CD4-positive, alpha-beta T cell treated with Interleukin-2 at 100 ng/mL for 4 hours (primary cell): ENCODE measurements around the gene NRP2.

Experiments
- DNase-seq: peaks from one replicate; pipeline ENCODE4 v3.0.0-alpha.2; 2020; ENCODE audit warnings: low spot score

NRP2 gene

DNA sequence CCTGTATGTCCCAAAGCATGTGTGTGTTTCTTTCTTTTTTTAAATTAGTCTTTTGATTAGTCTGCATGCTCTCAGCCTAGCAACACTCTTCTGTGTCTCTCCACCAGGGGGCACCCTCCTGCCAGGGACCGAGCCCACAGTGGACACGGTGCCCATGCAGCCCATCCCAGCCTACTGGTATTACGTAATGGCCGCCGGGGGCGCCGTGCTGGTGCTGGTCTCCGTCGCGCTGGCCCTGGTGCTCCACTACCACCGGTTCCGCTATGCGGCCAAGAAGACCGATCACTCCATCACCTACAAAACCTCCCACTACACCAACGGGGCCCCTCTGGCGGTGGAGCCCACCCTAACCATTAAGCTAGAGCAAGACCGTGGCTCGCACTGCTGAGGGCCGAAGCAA is 93.8 kb downstream of the NRP2 start:
- DNase-seq = no peak

DNA sequence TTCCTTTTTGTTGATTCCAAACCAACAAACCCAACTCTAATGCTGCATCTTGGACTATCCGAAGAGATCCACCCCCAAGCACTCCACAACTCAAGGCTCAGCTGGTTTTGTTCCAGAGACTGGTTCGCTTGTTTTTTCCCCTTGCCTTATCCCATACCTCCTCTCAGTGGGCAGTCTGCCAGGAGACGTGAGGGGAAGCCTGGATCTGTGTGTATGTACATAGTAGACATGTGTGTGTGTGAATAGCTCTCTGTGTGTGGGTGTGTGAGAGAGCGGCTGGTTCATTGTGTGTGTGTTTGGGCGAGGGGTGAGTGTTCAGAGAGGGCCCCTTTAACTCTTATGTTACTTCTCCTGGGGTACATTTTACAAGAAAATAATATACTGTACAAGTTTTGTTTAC is 94.4 kb downstream of the NRP2 start:
- DNase-seq = no peak

DNA sequence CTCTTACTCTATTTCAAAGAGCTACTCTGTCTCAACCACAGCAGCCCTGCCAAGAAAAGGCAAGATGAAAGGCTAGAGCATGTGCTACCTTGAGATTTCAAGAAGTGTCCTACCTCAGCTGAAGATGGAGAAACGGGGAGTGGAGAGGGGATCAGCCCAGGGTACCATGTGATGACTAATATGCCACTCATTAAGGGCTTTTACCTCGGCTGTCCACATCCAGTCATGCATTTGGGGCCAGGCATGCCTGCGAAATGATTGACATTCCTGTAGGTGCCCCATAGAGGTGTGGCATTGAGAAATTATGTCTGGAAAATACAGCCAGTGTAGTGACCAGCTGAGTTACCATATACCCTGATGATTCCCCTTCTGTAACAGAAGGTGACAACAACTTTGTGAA is 96.1 kb downstream of the NRP2 start:
- DNase-seq = no peak

GRCh38 chr2:205780645-205781044 is 98.3 kb downstream of the NRP2 start:
- no peak for DNase-seq

- DNase-seq = no peak
These were observed 99.1 kb downstream of the NRP2 start for GRCh38 chr2:205781244-205781931.

DNA sequence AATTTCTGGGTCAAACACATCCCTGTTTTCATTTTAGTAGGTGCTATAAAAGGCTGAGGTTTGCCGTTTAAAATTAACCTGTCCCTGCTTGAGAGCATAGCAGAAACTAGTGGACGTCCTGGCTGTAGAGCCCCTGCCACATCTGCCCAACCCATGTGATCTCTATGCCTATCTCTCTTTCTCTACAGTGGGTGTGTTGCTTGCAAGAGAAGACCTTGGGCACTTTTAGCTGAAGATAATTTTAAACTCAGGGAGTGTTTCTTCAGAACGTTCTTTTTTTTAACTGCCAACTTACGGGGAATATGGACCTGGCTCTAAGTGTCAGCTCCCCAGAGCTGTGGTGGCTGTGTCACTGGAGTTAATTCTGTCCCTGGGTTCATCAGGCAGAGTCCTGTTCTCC is 100.6 kb downstream of the NRP2 start:
- DNase-seq = no peak

GRCh38 chr2:205783872-205784499 is 101.7 kb downstream of the NRP2 start:
- no peak for DNase-seq

- DNase-seq = no peak
These were observed 103.4 kb downstream of the NRP2 start for GRCh38 chr2:205785507-205786260.

DNA sequence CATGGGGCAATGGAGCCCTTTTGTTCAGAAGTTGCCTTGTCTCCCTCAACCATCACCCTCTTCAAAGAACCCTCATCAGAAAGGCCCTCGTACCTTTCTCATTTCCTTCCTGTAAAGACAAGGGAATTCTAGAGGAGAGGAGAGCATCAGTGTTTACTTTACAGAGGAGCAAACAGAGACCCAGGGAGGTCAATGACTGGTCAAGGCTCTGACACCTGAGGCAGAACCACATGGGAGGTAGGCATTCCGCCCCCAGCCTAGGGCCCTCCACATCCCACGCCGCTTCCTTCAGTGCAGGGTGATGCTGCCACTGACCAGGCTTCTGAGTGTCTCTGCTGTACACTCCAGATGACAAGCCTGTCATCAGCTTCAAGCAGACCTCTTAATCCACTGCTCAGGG is 104.7 kb downstream of the NRP2 start:
- DNase-seq = no peak

- no peak for DNase-seq
These were observed 105.5 kb downstream of the NRP2 start for GRCh38 chr2:205787761-205788160.

GRCh38 chr2:205789906-205790305 is 107.6 kb downstream of the NRP2 start:
- no peak for DNase-seq

DNA sequence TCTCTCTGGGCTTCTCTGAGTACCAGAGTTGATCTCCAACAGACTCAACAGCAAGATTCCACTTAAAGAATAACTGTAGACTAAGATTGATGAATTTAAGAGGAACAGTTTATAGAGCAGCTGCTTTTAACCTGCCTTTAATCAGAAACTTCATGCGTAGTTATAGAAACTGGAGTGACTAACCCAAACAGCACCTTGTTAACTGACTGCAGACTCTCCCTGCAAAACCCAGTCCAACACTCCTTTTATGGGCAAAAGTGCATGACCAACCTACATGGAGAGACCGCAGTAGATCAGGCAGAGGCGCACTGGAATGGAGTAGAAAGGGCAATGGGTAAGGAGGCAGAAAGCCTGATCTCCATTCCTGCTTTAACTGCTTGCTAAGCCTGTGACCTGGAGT is 110.6 kb downstream of the NRP2 start:
- DNase-seq = no peak

- no peak for DNase-seq
These were observed 114.6 kb downstream of the NRP2 start for GRCh38 chr2:205796805-205797313.

DNA sequence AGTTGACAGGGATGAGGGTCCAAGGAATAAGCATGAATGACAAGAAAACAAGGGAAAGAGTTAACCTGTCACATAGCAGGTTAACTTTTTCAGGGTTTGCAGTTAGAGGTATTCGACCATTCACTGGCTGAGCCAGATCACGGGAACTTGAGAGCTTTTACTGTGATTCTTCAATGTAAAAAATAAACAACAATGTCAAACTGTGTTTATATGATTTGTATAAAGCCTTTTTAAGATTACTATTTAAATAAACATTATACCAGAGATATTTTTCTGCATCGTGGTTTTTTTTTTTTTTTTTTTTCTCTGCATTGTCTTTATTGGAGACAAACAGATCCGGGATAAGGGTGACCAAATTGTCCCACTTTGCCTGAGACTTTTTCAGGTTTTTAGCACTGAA is 115.6 kb downstream of the NRP2 start:
- DNase-seq = no peak

DNA sequence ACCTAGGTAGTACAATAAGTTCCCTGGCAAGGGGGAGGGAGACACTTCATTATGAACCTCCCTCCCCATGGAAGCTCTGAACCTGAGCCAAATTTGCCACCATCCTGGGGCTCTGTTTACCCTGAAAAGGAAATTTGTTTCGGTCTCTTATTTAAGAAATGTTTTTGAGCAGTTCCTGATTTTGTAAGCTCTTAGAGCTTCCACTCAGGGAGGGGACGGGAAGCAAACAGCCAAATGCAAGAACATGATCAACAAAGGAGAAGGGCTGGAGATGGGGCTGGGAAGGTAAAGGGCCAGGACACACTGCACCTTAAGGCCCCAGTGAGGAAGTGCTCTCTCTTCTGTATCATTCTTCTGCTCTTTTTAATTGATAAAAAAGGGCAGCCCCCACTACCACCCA is 117.9 kb downstream of the NRP2 start:
- no peak for DNase-seq

DNA sequence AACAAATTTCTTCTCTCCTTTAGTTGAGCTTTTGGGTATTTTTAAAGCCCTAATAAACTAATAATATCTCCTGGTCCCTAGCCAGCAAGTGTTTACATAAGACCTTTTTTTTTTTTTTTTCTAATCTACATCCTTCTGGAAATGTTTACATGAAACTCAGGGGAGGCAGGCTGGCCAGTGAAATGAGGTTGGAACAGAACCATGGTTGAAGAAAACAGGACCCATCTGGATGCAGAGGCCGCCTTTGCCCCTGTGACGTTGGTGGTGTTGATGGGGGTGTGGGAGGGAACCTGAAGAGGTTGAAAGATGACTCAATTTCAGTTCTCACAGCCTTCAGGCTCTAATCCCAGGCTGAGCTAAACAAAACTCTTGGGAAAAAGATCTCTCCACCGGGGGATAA is 118.5 kb downstream of the NRP2 start:
- no peak for DNase-seq

- no peak for DNase-seq
These were observed 119.8 kb downstream of the NRP2 start for GRCh38 chr2:205802065-205802464.

- no peak for DNase-seq
These were observed 120.6 kb downstream of the NRP2 start for GRCh38 chr2:205802941-205803340.

DNA sequence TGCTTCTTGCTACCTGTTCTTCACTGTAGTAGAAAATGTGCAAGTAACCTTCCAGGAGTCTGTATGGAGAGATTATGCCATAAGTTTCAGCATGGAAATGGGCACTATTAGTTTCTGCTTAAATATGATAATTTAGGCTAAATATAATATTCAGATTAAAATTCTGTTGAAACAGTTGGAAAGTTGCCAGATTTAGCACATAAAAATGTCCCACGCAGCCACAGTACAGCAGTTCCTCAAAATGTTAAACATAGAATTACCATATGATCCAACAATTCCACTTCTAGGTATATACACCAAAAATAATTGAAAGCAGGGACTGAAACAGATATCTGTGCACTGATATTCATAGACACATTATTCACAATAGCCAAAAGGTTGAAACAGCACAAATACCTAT is 121.2 kb downstream of the NRP2 start:
- DNase-seq = no peak

- DNase-seq = no peak
These were observed 122.8 kb downstream of the NRP2 start for GRCh38 chr2:205805136-205805535.

DNA sequence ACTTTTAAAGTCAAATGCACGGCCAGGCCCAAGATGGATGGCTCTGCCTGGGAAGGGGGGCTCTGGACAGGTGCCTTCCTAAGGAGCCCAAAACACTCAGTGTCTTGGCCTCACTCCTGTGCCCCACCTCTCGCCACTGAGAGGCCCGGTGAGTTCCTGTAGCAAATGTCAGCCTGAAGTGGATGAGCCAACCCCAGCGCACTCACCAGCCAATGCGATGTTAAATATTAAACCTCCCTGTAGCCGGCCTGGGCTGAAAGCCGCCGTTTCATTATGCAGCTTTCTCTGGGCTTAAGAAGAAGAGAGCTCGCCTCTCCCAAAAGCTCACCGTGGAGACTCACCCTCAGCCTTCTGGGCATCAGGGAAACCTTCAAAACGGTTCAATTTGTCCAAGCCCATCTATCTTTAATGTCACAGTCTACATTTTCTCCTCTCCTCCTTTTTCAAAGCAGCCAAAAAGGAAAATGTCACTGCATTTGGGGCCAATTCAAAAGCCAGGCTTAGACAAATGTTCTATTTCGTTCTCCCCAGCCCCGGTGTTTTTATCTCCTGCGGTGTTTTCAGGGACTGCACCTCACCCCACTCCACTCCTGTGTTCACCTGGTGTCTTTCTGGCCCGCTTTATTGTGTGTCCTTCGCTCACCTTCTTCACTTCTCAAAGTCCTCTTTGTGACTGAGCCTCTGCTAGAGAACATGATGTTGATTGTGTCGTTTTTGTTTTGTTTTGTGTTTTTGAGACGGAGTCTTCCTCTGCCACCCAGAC is 124.0 kb downstream of the NRP2 start:
- no peak for DNase-seq

DNA sequence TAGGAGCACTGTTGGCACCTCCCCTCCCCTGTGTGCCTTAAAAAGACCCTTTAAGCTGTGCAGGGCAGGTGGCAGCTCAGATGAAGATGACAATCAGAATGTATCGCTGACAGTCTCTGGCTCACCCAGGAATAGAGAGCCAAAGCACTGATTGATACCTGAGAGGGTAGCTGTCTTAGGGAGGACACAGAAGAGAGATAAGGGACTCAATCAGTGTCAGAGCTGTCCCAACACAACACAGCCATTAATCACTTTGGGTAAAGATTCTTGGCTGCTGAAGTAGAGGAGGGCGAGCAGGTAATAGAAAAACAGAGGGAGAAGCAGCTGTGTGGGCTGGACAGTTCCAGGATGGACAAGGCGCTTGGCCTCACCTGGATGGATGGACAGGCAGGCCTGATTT is 124.9 kb downstream of the NRP2 start:
- no peak for DNase-seq
